HUDEP-2 (cell line): ENCODE measurements around the gene PTAR1.
A peak's percentile ranks its signal among the peaks of the same experiment; 100 is the strongest.
"Not testable (repeated sequence)": the region's sequence is repeated elsewhere in the genome, so short reads cannot be mapped to it uniquely, and the experiment has no call there.

ENCODE experiments used
- DNase-seq, 76 experiments: peaks; one replicate each; lab custom pipeline; 2025; ENCODE audit not compliant: unreplicated experiment in 76 of 76; lab: John Stamatoyannopoulos, UW

PTAR1 gene

GRCh38 chr9:69759421-69760277 lies at the start of gene PTAR1:
Gene PTAR1 (minus strand): TSS chr9:69760011. CDS start chr9:69759938, 73 bp downstream.
- peak in 75 of 76 experiments; percentile 18 to 92 (median 80) for DNase-seq

- DNase-seq: peak in 7 of 76 experiments; percentile 3 to 35 (median 8)
These were observed 49.6 kb upstream of the PTAR1 start for GRCh38 chr9:69809304-69809863.

GRCh38 chr9:69806627-69807026 lies 46.8 kb upstream of the PTAR1 start:
- DNase-seq: no peak

GRCh38 chr9:69805962-69806515 lies 46.2 kb upstream of the PTAR1 start:
- DNase-seq: no peak

GRCh38 chr9:69801989-69802388 lies 42.2 kb upstream of the PTAR1 start:
- no peak for DNase-seq

GRCh38 chr9:69800027-69800426 lies 40.2 kb upstream of the PTAR1 start:
- not testable (repeated sequence) for DNase-seq

GRCh38 chr9:69799521-69799920 lies 39.7 kb upstream of the PTAR1 start:
- not testable (repeated sequence) for DNase-seq

- DNase-seq: no peak
These were observed 38.9 kb upstream of the PTAR1 start for GRCh38 chr9:69798744-69799143.

- DNase-seq: no peak
These were observed 37.9 kb upstream of the PTAR1 start for GRCh38 chr9:69797675-69798074.

- DNase-seq: no peak
These were observed 34.5 kb upstream of the PTAR1 start for GRCh38 chr9:69794356-69794755.

GRCh38 chr9:69785757-69786156 lies 25.9 kb upstream of the PTAR1 start:
- no peak for DNase-seq

- no peak for DNase-seq
These were observed 13.4 kb upstream of the PTAR1 start for GRCh38 chr9:69773258-69773657.

GRCh38 chr9:69771775-69772418 lies 12.1 kb upstream of the PTAR1 start:
- DNase-seq: peak in 3 of 76 experiments; percentile 1 to 4 (median 2)

GRCh38 chr9:69768716-69769115 lies 8.9 kb upstream of the PTAR1 start:
- DNase-seq: no peak

- DNase-seq: no peak
These were observed 8.3 kb upstream of the PTAR1 start for GRCh38 chr9:69768101-69768500.

GRCh38 chr9:69763862-69764261 lies 4.1 kb upstream of the PTAR1 start:
- not testable (repeated sequence) for DNase-seq

- no peak for DNase-seq
These were observed 2.7 kb upstream of the PTAR1 start for GRCh38 chr9:69762527-69762926.

- DNase-seq: peak in 1 of 76 experiments; percentile 17
These were observed 433 bp upstream of the PTAR1 start for GRCh38 chr9:69760278-69760610.

GRCh38 chr9:69759021-69759420 lies 790 bp downstream of the PTAR1 start:
- DNase-seq: peak in 1 of 76 experiments; percentile 38

GRCh38 chr9:69757996-69758675 lies 1.7 kb downstream of the PTAR1 start:
- peak in 1 of 76 experiments; percentile 4 for DNase-seq

- no peak for DNase-seq
These were observed 4.6 kb downstream of the PTAR1 start for GRCh38 chr9:69755205-69755604.
